HG03103 (cell line): ENCODE results near the gene COLEC12.

Experiments
- ATAC-seq: cut with Tn5 transposase; IDR thresholded peaks from one replicate; pipeline ENCODE4 v1.9.1; 2021; ENCODE audit warnings: low read depth; ENCODE audit not compliant: unreplicated experiment

The COLEC12 gene

DNA sequence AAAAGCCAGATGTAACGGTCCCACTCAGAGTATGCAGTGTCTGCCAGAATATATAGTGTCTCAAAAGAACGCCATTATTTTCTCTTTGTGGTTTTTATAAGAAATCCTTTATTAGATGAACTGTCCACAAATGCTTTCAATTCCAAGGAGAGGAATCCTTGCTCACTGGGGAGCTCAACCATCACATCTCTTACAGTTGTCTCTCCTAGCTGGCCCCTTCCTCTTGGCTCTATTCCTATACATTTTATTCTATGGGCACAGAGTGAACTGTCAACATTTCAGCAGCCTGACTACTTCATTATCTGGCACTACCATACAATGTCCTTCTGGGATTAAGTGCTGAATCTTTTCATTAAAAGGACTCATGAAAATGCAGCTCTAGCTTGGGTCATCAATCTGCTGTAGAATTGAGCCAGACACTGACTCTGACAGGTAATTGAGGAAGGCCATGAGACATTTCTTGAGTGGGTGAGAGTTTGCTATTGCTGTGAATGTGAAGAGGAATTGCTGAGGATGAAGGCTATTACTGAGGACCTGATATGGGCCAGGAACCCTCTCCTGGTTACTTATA is 136.2 kb downstream of the COLEC12 start:
- ATAC-seq, result no peak

DNA sequence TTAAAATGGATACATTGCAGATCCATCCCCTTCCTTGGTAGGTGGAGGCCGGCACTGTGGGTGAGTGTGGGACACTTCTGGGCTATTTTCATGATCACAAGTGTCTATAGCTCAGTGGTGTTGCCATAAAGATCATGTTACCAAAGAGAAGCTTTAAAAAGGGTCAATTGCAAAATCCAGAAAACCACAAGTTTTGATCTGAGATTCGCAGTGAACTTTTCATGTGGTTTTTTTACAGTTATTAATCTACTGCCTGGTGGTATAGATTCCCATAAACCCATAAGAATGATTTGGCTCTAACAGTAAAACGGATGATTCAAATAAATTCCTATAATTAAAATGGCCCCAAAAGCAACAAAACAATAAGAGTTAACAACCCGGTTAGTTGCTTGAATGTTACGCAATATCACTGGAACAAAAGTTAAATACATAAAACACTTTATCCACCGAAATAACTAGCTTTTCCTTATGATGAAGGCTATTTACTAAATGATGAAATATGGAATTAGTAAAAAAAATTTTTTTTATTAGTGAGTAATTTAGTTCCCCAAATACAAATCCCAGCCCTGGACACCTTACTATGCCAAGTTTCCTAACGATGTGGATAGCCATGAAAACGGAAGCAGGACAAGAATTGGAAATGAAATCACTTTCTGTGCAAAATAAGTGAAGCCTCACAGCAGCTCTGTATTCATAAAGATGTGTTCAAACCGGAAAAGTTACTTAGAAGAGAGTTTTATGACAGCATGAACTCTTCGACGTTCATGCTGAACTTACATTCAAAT is 137.0 kb downstream of the COLEC12 start:
- ATAC-seq, result no peak

DNA sequence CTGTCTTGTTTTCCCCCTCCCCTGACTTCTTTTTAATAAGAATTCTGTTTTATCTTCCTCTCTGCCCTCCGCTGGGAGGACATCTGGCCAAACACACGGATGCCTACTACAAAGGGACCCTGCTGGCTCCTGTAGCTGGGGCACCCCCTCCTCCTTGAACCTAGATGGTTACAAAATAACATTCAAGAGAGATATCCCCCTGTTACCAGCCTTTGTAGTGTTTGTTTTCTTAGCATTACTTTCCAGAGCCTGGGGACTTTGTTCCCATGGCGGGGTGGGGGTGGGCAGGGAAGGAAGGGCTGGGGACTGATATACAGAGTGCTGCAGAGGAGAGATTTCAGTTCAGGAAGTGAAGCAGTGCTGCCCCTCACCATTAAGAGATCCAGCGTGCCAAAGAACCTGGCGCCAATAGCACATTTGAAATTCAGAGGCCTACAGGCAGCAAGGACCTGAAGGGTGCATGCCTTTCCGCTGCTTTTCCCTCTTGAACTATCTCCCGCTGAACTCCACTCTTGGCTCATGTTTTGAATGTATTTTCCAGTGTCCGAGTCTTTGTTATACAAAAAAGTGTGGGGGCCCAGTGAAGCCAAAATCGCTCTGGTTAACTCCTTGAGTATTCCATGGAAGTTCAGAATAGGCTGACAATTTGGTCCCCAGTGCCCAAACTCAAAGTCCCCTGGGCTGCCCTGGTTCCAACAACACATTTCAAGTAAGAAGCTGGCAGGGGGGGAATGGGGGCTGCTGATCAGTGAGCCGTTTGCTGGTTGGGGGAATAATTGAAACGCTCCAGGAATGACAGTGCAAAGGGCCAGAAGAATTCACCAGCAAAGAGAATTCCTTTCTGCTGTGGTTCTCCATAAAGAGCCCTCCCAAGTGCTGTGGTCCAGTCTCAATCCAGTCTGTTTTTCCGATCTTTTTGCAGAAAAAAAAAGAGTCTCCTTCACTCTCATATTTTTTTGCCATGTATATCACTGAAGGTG is 137.9 kb downstream of the COLEC12 start:
- no peak for ATAC-seq

DNA sequence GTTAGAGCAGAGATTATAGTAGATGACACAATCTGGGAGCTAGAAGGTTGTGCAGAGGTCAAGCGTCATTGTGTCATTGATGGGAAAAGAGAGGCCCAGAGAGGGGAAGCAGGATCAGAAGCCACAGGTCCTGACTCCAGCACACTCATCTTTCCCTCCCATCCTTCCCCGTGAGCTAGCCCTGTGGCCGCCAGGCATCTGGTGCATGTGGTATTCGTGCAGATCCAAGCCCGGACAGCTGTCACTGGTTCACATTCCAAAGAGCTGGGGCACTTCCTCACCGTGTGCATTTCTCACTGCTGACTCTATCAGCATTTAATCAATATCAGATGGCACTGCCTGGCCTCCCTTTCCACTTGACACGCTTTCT is 138.6 kb downstream of the COLEC12 start:
- ATAC-seq, result no peak

DNA sequence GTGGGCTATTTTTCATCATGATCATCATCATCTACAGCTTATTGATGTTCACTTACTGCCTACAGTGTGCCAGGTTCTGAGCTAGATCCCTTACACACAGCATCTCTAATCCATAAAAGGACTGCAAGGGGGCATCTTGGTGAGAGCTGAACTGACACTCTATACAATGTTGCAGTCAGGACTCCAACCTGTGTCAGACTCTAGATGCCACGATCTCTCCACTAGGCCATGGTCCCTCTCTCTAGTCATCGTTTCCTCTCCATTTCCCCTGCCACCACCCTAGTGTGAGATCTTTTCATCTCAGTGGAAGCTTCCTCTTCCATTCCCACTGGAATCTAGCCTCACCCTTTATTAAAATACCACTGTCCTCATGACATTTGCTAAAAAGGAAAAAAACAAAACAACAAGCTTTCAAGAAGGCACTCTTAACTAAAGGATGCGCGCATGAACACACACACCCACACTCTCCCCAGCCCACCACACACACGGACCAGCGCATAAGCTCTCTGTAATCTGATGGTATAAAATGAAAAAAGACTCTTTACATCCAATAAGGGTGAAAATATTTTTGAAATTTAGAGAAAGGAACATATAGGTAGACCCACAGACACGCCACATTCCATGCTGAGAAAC is 139.3 kb downstream of the COLEC12 start:
- ATAC-seq, result no peak

DNA sequence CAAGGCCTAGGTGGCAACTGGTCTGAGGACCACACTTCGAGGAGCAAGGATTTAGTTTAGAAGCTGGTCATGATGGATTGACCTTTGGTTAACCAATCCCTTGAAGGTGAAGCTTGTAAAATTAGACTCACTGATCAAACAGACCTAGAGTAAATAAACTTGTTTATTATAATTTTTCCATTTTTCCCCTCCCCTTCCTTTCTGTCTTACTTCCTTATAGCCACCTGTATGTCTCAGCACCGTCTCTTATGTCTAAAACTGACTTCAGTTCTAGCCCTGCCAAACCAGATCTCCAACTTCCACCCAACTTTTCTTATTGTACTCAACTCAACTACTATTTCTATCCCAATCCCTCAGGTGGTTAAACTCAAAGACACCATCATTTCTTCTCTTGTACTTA is 139.8 kb downstream of the COLEC12 start:
- ATAC-seq, result no peak

DNA sequence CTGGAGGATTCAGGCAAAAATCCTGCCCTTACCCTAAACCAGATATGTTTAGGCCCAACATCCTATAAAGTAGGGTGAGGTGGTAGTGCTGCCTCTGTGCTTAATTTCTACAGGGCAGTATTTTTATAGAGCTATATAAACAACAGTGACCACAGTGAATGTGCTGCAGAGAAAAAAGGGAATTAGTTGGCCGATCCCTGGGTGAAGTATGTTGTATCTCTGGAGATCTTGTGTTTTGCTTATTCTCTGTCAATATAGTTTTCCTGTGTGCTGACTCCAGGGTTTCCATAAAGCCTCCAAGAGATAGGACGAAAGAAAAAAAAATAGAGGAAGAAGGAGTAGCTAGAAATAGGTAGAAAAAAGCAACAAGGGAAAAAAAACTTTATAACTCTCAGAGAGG is 143.7 kb downstream of the COLEC12 start:
- ATAC-seq, result no peak

DNA sequence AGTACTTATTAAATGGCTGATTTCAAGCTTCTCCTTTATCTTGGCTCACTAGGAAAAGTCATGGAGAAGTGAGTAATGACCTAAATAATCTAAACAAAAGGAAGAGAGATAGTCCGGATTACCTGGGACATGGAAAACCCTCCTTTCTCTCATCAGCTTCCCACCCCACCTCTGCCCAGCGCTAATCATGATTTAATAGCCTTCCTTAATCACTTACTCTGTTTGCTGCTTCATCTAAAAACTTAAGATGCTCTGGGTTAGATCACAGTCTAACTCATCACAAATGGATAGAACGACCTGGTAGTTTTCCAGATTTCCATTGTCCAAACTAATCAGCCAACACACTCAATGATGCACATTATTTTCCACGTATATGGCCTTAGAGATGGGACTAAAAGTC is 144.8 kb downstream of the COLEC12 start:
- ATAC-seq, result no peak

DNA sequence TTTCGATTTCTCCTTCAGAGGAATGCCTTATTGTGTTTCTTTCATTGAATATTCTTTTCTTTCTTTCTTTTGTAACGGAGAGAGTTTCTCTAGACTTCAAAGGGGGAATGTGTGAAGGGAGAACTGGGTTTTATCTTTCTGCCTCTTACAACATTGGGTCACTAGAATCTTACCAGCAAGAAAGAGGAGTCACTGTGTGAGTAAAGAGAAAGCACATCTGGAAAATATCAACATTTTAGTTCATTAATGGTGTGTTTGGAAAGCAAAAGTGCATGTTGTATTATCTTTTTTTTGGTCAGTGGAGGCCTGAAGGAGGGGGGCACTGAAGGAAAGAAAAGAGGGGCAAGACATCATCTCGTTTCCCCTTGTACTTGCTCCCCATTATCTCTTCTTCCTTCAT is 146.0 kb downstream of the COLEC12 start:
- ATAC-seq, result no peak

DNA sequence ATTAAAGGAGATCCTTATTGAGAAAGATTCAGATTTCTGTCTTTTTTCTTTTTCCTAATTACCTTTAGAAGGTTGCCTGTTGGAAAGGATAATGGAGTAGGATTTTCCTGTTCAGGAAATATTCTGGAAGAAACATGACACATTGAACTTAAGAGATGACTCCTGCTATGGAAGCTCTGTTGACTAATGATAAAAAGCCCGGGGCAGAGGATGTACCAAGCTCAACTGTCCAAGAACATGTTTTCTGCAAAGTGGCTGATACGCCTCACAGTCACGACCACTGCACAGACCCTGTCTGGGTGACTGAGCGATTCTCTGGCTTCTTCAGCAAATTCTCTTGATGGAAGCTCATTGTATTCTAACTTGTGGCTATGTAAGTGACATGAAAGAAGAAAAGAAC is 146.5 kb downstream of the COLEC12 start:
- no peak for ATAC-seq

DNA sequence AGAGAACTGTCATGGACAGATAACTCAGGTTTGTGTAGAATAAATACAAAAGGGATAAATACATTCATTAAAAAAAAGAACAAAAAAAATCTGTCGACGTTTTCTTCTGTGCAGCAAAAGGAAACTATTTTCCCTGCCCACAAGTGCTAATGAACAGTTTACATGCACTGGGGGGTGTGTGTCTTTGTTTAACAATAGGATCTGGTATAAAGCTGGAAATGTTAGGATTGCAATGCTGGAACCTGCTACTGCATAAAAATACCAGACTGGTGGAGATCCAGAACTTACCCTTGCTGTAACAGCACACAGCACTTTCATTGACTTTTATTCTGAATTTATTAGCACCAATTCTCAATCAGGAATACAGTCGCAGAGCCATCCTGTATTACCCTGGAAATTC is 148.1 kb downstream of the COLEC12 start:
- ATAC-seq, result no peak

DNA sequence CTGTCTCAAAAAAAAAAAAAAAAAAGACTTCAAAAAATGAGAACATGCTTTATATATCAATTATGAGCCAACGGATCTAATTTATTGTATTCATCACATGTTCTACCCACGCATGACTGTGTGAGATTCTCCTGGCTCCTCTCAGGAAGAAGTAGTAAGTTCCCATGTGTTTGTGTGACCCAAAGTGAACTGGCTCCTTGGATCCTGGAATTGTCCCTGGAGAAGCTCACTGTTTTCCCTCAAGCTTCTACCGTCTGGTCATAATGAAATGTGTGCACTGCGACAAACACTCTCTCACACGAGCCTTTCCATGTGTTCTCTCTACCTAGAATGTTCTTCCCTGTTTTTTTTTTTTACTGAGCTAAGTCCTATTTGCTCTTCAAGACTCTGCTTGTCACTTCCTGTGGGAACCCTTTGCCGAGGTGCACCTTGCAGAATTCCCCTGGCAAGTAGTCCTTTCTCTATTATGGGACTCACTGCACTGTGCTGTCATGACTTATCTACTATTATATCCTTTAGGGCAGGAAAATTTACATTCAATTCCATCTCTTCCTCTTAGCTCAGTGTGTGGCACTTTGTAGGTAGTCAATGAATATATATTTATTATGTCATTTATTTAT is 149.4 kb downstream of the COLEC12 start:
- no peak for ATAC-seq

DNA sequence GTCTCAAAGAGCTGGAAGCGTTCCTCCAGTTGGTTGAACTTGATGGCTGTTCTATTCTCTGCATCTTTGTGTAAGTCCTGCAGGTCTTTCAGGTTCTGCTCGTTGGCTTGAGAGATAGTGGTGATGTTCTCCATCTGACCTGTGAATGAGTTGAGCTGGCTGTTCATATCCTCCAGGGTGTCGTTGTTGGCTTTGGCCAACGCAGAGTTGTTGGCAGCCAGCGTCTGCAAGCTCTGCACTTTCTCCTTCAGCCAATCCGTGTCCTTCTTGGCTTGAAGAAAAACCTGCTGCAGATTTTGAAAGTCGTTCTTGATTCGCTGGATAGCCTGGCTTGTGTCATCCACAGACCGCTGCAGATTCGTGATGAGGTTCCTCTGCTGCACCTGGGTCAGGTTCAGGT is 153.9 kb downstream of the COLEC12 start:
- ATAC-seq, result no peak

DNA sequence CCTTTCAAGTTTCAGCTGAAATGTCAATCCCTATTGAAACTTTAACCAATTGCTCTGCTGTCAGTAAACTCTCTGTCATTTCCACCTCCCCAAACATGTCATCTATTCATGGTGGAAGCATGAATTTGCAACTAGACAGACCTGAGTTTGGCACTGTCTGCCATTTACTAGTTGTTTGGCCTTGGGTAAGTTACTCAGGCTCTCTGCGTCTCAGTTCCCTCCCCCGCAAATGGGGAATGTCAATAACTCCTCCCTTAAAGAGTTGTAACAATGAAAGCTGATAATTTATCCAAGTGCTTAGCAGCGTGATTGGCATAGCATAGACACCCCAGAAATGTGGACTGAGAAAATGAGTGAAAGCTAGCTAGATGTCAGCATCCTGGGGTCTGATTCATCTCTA is 159.4 kb downstream of the COLEC12 start:
- no peak for ATAC-seq

DNA sequence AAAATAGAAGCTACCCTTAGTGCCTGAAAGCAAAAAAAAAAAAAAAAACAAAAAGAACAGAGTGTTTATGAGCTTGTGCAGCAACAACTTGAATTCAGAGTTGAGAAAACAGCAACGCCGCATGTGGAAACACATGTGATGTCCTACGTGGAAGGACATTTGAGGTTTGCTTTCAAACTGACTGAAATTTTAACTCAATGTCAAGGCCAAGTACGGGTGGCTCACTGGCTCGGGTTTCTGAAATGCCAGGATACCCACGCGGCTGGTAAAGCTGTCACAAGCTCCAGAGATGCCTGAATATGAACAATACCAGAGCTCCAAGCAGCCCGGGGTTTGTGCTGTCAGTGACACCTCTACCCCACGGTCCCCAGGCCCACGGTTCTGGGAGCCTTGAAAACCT is 160.5 kb downstream of the COLEC12 start:
- ATAC-seq, result no peak

DNA sequence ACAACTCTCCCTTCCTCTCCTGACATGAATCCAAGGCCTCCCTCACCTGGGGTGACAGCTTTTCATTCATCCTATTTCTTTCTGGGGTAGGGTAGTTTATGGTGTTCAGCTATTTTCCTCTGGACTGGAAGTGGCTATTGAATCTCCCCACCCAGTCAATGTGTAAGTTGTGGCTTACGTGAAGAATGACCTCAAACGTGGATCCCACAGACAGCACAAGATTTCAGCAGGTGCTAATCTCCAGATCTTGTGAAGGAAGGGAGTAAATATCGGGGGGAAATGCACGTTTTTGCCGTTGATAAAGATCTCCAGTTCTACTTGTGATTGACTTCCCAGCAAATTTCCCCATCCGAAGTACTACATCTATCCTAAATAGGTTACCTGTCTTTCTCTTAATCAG is 161.3 kb downstream of the COLEC12 start:
- no peak for ATAC-seq

DNA sequence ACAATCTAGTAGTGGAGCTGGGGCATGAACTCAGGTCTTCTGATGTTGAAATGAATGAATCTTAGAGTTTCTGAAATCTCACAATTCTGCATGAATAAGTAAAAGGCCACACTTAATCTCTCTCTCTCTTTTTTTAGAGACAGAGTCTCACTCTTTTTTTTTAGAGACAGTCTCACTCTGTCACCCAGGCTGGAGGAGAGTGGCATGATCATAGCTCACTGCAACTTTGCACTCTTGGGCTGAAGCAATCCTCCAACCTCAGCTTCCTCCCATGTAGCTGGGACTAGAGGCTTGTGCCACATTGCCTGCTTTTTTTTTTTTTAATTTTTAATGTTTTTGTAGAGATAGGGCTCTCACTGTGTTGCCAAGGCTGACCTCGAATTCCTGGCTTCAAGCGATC is 163.8 kb downstream of the COLEC12 start:
- no peak for ATAC-seq

DNA sequence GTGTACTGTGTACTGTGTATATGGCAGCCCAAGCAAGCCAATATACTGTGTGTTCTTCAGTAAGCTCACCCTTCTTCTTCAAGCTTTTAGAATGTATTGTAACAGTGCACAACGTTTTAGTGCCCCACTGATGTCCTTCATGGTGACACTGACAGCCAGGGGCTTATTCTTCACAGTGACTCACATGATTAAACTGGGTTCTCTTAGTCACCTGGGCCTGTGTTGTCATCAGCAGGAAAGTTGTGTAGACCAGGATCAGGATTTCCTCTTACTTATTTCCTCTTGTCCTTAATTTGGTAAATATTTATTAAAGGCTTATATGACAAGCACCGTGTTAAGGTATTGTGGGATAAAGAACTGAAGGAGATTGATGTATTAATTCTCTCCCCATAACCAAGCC is 164.8 kb downstream of the COLEC12 start:
- no peak for ATAC-seq

DNA sequence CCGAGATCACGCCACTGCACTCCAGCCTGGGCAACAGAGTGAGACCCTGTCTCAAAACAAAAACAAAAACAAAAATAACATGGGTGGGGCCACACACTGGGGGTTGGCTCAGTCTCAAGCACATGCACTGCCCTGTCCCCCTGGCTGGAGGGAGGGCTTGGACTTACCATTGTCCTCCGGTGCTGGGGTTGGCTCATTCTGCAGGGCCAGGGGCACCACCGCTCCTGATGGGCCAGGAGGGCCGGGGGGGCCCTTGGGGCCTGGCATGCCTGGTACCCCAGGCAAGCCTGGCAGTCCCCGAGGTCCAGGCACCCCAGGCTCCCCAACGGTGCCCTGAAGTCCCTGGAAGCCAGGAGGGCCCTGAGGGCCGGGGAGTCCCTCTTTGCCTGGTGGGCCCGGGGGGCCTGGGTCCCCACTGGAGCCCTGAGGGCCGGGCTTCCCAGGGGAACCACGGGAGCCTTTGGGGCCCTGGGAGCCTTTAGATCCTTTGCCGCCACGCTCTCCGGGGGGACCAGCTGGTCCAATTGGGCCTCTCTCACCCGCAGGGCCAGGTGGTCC is 165.8 kb downstream of the COLEC12 start:
- no peak for ATAC-seq
